Small intestine (tissue), 7 donors: ENCODE results near the gene EMC9. TPM values are rescaled to one million over a fixed set of nuclear protein-coding genes. Genes with fewer than 3 reads are reported as not detected.

Source experiments
- DNase-seq, 2 donors: peaks; one replicate each; pipeline versions ENCODE4 v3.0.0 to v3.0.0-alpha.2; 2013
- FAIRE-seq: peaks from 2 replicates; lab custom pipeline; 2012; peaks lifted over from hg19 to GRCh38; lab: Jason Lieb, UNC
- H3K27ac ChIP-seq, 3 donors: one replicate each; pipeline ENCODE4 v1.5.1; 2013; ENCODE audit warnings: low read length in 2 of 3, mild to moderate bottlenecking in 2 of 3, control low read depth in 1 of 3, inconsistent platforms in 1 of 3, low read depth in 1 of 3, moderate library complexity in 1 of 3
- H3K27me3 ChIP-seq, 3 donors: one replicate each; pipeline ENCODE4 v1.6.1; 2013; ENCODE audit warnings: low read length in 3 of 3, inconsistent platforms in 1 of 3; ENCODE audit not compliant: control insufficient read depth in 3 of 3, insufficient read depth in 3 of 3
- H3K36me3 ChIP-seq, 3 donors: one replicate each; pipeline ENCODE4 v1.6.1; 2013; ENCODE audit warnings: low read length in 3 of 3, inconsistent platforms in 1 of 3, low read depth in 1 of 3, mild to moderate bottlenecking in 1 of 3, moderate library complexity in 1 of 3; ENCODE audit not compliant: control insufficient read depth in 3 of 3, insufficient read depth in 2 of 3
- H3K4me1 ChIP-seq, 3 donors: one replicate each; pipeline ENCODE4 v1.6.1; 2013; ENCODE audit warnings: low read length in 2 of 3, inconsistent platforms in 1 of 3, low read depth in 1 of 3, mild to moderate bottlenecking in 1 of 3, moderate library complexity in 1 of 3; ENCODE audit not compliant: control insufficient read depth in 3 of 3, insufficient read depth in 2 of 3
- H3K4me3 ChIP-seq, 3 donors: one replicate each; pipeline ENCODE4 v1.5.1; 2013; ENCODE audit warnings: low read length in 3 of 3, control low read depth in 1 of 3, inconsistent platforms in 1 of 3, low read depth in 1 of 3, mild to moderate bottlenecking in 1 of 3, moderate library complexity in 1 of 3
- H3K9me3 ChIP-seq, 2 donors: one replicate each; pipeline ENCODE4 v1.6.1; 2013; ENCODE audit warnings: low read depth in 1 of 2, low read length in 1 of 2; ENCODE audit not compliant: control insufficient read depth in 2 of 2, insufficient read depth in 1 of 2
- WGBS, 3 donors: extraction: QIAGEN DNeasy Blood & Tissue Kit; methylation state at CpG; one replicate each; pipeline ENCODE4 v1.1.7; 2013; 5-methylcytosine and 5-hydroxymethylcytosine counted together
- polyA plus RNA-seq, 4 donors: library from polyadenylated mRNA; stranded (reverse) in 3 of 4; unstranded in 1 of 4; fragments of 200-250 nt in 3 of 4; fragments of 120-200 nt in 1 of 4; gene quantifications; one replicate each; pipeline versions ENCODE4 v1.2.1 to v1.2.3, GENCODE V29; 2013
- donor health status: healthy with polysubstance abuse.
- donor health status: control.
- donor health status: control.
- donor health status: Bipolar disorder and iron deficiency.
- donor health status: healthy.

Gene EMC9
- polyA plus RNA-seq, 4 donors = 27.2 to 74.7 (median 41.3) TPM

DNA sequence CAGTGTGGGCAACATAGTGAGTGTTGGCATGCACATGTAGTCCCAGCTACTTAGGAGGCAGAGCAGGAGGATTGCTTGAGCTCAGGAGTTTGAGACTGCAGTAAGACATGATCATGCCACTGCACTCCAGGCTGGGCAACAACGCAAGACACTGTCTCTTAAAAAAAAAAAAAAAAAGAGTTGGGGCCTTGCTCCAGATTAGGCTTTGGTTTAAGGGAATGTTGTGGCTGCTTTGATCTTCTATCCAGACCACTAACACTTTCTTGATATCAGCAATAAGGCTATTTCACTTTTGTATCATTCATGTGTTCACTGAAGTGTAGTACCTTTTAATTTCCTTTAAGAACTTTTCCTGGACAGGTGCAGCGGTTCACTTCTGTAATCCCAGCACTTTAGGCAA is 13.7 kb downstream of the EMC9 start:
- H3K4me3 ChIP-seq = no peak overlapping the region
- H3K36me3 ChIP-seq = peaks cover 0 to 36% (median 7%) of the 10 kb centered on the region in 3 donors
- WGBS, 3 donors = 87 to 97% (median 88%) methylated on average over 2 of the region's 2 CpGs
- no peak for DNase-seq
- peaks cover 0 to 5% (median 0%) of the 10 kb centered on the region in 3 donors for H3K4me1 ChIP-seq
- no peak for FAIRE-seq
- H3K27ac ChIP-seq = no peak overlapping the region
- no peaks in the 10 kb centered on the region for H3K9me3 ChIP-seq
- no peaks in the 10 kb centered on the region for H3K27me3 ChIP-seq

GRCh38 chr14:24126939-24127338 is 14.5 kb downstream of the EMC9 start:
- Histone ChIP-seq H3K36me3 (peaks cover 0 to 36% (median 9%) of the 10 kb centered on the region in 3 donors), H3K9me3 (no peaks in the 10 kb centered on the region), H3K27me3 (no peaks in the 10 kb centered on the region), H3K4me1 (peaks cover 0 to 5% (median 0%) of the 10 kb centered on the region in 3 donors), H3K4me3 (no peak overlapping the region), H3K27ac (no peak overlapping the region)
- DNase-seq = no peak
- no peak for FAIRE-seq

- H3K4me1 ChIP-seq = no peaks in the 10 kb centered on the region
- no peaks in the 10 kb centered on the region for H3K27me3 ChIP-seq
- H3K9me3 ChIP-seq = no peaks in the 10 kb centered on the region
- H3K27ac ChIP-seq = no peak overlapping the region
- H3K4me3 ChIP-seq = no peak overlapping the region
- no peak for FAIRE-seq
- 85 to 87% (median 86%) methylated on average over 9 of the region's 9 CpGs for WGBS, 3 donors
- peaks cover 3 to 57% (median 15%) of the 10 kb centered on the region in 3 donors for H3K36me3 ChIP-seq
- no peak for DNase-seq
Observed at GRCh38 chr14:24123424-24124417, 17.7 kb downstream of the EMC9 start.

DNA sequence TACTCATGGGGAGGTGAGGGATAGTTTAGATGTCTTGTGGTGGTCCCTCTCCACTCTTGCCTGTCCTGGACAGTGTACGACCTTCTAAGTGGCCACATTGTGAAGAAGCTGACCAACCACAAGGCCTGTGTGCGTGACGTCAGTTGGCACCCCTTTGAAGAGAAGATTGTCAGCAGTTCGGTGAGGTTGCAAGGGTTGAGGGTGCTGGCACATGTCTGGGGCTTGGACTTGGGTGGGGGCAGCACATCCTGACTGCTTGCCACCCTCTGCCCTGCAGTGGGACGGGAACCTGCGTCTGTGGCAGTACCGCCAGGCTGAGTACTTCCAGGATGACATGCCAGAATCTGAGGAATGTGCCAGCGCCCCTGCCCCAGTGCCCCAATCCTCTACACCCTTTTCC is 18.5 kb downstream of the EMC9 start:
- no peaks in the 10 kb centered on the region for H3K9me3 ChIP-seq
- no peak overlapping the region for H3K27ac ChIP-seq
- no peak for FAIRE-seq
- H3K4me3 ChIP-seq = no peak overlapping the region
- WGBS, 3 donors = 95% methylated on average over 8 of the region's 8 CpGs
- DNase-seq = no peak
- no peaks in the 10 kb centered on the region for H3K27me3 ChIP-seq
- peaks cover 0 to under 1% (median 0%) of the 10 kb centered on the region in 3 donors for H3K4me1 ChIP-seq
- peaks cover 3 to 66% (median 18%) of the 10 kb centered on the region in 3 donors for H3K36me3 ChIP-seq

- Histone ChIP-seq H3K27me3 (no peaks in the 10 kb centered on the region), H3K4me1 (peaks cover 0 to 5% (median 0%) of the 10 kb centered on the region in 3 donors), H3K27ac (no peak overlapping the region), H3K9me3 (no peaks in the 10 kb centered on the region), H3K4me3 (no peak overlapping the region), H3K36me3 (peaks cover 3 to 69% (median 18%) of the 10 kb centered on the region in 3 donors)
- 91 to 100% (median 98%) methylated on average over 4 of the region's 4 CpGs for WGBS, 3 donors
- DNase-seq (no peak), FAIRE-seq (no peak)
Observed at GRCh38 chr14:24122416-24122815, 19.0 kb downstream of the EMC9 start.

DNA sequence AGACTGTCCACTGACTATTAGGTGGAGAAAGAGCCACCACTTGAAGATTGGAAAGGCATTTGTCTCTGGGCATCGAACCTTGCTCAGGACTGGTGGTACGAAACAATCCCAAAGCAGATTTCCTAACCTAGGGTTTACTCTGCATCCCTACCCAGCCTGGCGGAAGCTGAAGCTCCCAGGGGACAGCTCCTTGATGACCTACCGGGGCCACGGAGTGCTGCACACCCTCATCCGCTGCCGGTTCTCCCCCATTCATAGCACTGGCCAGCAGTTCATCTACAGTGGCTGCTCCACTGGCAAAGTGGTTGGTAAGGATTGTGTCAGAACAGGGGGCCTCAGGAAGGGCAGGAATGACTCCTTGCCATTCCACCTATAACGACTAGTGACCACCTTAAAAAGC is 20.2 kb downstream of the EMC9 start:
- DNase-seq = no peak
- H3K27ac ChIP-seq = no peak overlapping the region
- peaks cover 0 to 9% (median 6%) of the 10 kb centered on the region in 3 donors for H3K4me1 ChIP-seq
- H3K36me3 ChIP-seq = peaks cover 3 to 75% (median 18%) of the 10 kb centered on the region in 3 donors
- FAIRE-seq = no peak
- WGBS, 3 donors = 94 to 97% (median 97%) methylated on average over 8 of the region's 8 CpGs
- H3K9me3 ChIP-seq = no peaks in the 10 kb centered on the region
- no peaks in the 10 kb centered on the region for H3K27me3 ChIP-seq
- H3K4me3 ChIP-seq = no peak overlapping the region

DNA sequence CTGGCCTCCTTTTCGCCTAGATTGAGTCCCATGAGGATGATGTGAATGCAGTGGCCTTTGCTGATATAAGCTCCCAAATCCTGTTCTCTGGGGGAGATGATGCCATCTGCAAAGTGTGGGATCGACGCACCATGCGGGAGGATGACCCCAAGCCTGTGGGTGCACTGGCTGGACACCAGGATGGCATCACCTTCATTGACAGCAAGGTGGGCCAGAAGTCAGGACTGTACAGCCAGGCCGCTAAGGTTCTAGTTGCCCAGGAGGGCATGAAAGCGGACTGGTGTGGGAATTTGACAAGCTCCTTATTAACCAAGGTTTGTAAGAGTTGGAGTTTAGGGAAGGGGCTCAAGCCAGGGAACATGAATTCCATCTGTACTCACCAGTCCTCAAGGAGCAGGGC is 21.7 kb downstream of the EMC9 start:
- Histone ChIP-seq H3K4me3 (no peak overlapping the region), H3K36me3 (peaks cover 3 to 73% (median 18%) of the 10 kb centered on the region in 3 donors), H3K4me1 (peaks cover 0 to 13% (median 9%) of the 10 kb centered on the region in 3 donors), H3K9me3 (no peaks in the 10 kb centered on the region), H3K27ac (no peak overlapping the region), H3K27me3 (no peaks in the 10 kb centered on the region)
- 96 to 99% (median 96%) methylated on average over 6 of the region's 6 CpGs for WGBS, 3 donors
- FAIRE-seq (no peak), DNase-seq (no peak)

- 83 to 91% (median 83%) methylated on average over 6 of the region's 6 CpGs for WGBS, 3 donors
- Histone ChIP-seq H3K27ac (no peak overlapping the region), H3K4me3 (no peak overlapping the region), H3K27me3 (no peaks in the 10 kb centered on the region), H3K36me3 (peaks cover 3 to 51% (median 8%) of the 10 kb centered on the region in 3 donors), H3K9me3 (no peaks in the 10 kb centered on the region), H3K4me1 (peaks cover 0 to 14% (median 13%) of the 10 kb centered on the region in 3 donors)
- FAIRE-seq (no peak), DNase-seq (no peak)
Observed at GRCh38 chr14:24117179-24117578, 24.2 kb downstream of the EMC9 start.
